Kidney (tissue), 14 donors: ENCODE measurements around the gene FAM83B. TPM values are rescaled to one million over a fixed set of nuclear protein-coding genes. Genes with fewer than 3 reads are reported as not detected.

Experiments used
- DNase-seq, 5 donors: peaks; one replicate each; pipeline ENCODE4 v3.0.0-alpha.2; 2013 to 2020
- FAIRE-seq: peaks from 2 replicates; lab custom pipeline; 2012; peaks lifted over from hg19 to GRCh38; lab: Jason Lieb, UNC
- H3K27ac ChIP-seq, 2 donors: one replicate each; pipeline ENCODE4 v1.7.0; 2013; ENCODE audit warnings: low read depth in 2 of 2, low read length in 2 of 2, inconsistent platforms in 1 of 2
- H3K27me3 ChIP-seq: one replicate; pipeline ENCODE4 v1.7.1; 2013; ENCODE audit warnings: low read length, inconsistent platforms; ENCODE audit not compliant: control insufficient read depth, insufficient read depth
- H3K36me3 ChIP-seq, 3 donors: one replicate each; pipeline versions ENCODE4 v1.7.0 to v1.7.1; 2013; ENCODE audit warnings: low read length in 3 of 3, control low read depth in 1 of 3, inconsistent platforms in 1 of 3; ENCODE audit not compliant: insufficient read depth in 3 of 3, control insufficient read depth in 2 of 3
- H3K4me1 ChIP-seq, 3 donors: one replicate each; pipeline versions ENCODE4 v1.7.0 to v1.7.1; 2013; ENCODE audit warnings: low read length in 3 of 3, inconsistent platforms in 1 of 3, low read depth in 1 of 3; ENCODE audit not compliant: control insufficient read depth in 2 of 3, insufficient read depth in 2 of 3
- H3K4me3 ChIP-seq, 3 donors: one replicate each; pipeline versions ENCODE4 v1.7.0 to v1.8.1; 2013; ENCODE audit warnings: low read length in 3 of 3, control low read depth in 1 of 3, inconsistent platforms in 1 of 3
- H3K9ac ChIP-seq, 3 donors: one replicate each; pipeline versions ENCODE4 v1.7.0 to v1.7.1; 2013; ENCODE audit warnings: low read length in 3 of 3, control low read depth in 1 of 3, inconsistent platforms in 1 of 3
- H3K9me3 ChIP-seq, 3 donors: one replicate each; pipeline versions ENCODE4 v1.7.0 to v1.7.1; 2013; ENCODE audit warnings: low read length in 3 of 3, control low read depth in 1 of 3, inconsistent platforms in 1 of 3; ENCODE audit not compliant: control insufficient read depth in 2 of 3, insufficient read depth in 1 of 3
- intact Hi-C: fragments of 100-400 bp; cut with DNase I; formaldehyde crosslinking; loops from one replicate; pipeline ENCODE4 v1.11.1; 2022
- polyA plus RNA-seq: library from polyadenylated mRNA; stranded (reverse); fragments of 350-450 nt; fragmentation: Illumina TruSeq; extraction: RNeasy Lipid Tissue Mini Kit (QIAGEN cat#74804); gene quantifications from one replicate; pipeline ENCODE4 v1.2.3, GENCODE V29; 2014; ENCODE audit warnings: low read depth, low replicate concordance; ENCODE audit not compliant: insufficient read depth
- total RNA-seq: library from RNA; stranded (reverse); fragmentation: NEBNext Ultra II Directional; extraction: Animal tissue kit (Norgen Biotek cat#: 25700); gene quantifications from one replicate; pipeline ENCODE4 v1.2.1, GENCODE V29; 2021
- TF ChIP-seq, protein P1 (sequence below): IDR thresholded peaks from 3 replicates; pipeline ENCODE4 v1.5.1; 2012; ENCODE audit warnings: mild to moderate bottlenecking, moderate library complexity, borderline replicate concordance; ENCODE audit not compliant: insufficient read depth; ENCODE audit errors: extremely low read depth
- donor health status: control.
- donor health status: control.
- donor health status: control.
- donor health status: control.
- donor health status: control.
- donor health status: DM: yes; HTN: yes; CAD: no.
- donor health status: Normal renal cell carcinoma (clear cell type).

Gene FAM83B
- total and polyA plus RNA-seq, 2 donors from 2014 or later = 0.77 to 12.7 TPM

DNA sequence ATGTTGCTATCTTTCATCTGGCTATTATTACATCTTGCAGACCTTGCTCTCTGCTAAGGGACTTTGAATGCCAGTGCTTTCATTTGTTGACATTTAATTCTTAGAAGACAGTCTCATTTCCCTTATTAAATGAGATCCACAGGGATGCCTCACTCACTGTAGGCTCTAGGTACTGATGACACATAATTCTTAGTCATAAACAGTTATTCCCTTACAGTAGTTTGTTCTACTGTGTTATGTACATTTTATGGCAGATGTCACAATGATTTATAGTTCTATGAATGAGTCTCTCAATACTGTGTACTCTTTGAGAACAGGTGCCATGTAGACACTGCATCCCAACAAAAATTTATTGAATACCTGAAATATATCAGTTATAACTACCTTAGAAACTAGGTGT is 70.3 kb downstream of the FAM83B start:
- intact Hi-C loops = no loop called here
- Histone ChIP-seq H3K9ac (no peak overlapping the region), H3K36me3 (no peaks in the 10 kb centered on the region), H3K4me3 (no peak overlapping the region), H3K27me3 (no peaks in the 10 kb centered on the region), H3K9me3 (no peaks in the 10 kb centered on the region), H3K4me1 (no peaks in the 10 kb centered on the region), H3K27ac (no peak overlapping the region)
- TF ChIP-seq, protein P1, sequence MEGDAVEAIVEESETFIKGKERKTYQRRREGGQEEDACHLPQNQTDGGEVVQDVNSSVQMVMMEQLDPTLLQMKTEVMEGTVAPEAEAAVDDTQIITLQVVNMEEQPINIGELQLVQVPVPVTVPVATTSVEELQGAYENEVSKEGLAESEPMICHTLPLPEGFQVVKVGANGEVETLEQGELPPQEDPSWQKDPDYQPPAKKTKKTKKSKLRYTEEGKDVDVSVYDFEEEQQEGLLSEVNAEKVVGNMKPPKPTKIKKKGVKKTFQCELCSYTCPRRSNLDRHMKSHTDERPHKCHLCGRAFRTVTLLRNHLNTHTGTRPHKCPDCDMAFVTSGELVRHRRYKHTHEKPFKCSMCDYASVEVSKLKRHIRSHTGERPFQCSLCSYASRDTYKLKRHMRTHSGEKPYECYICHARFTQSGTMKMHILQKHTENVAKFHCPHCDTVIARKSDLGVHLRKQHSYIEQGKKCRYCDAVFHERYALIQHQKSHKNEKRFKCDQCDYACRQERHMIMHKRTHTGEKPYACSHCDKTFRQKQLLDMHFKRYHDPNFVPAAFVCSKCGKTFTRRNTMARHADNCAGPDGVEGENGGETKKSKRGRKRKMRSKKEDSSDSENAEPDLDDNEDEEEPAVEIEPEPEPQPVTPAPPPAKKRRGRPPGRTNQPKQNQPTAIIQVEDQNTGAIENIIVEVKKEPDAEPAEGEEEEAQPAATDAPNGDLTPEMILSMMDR = no peak
- DNase-seq = no peak
- no peak for FAIRE-seq

DNA sequence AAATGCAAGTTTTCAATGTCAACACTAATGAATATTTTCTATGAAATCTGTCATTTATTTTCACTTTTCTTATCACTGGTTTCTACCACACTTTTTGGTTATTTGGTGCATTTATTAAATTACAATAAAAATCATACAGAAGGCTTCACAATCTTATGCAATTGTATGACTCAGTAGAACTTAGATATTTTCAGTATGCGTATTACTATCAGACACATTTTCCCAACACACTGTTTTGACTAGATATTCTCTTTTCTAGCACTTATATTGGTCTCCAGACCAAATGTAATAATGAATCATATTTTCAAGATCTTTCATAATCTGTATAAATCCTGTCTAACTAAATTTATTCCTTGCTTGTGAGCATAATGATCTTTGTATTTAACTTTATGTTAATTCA is 74.1 kb downstream of the FAM83B start:
- Histone ChIP-seq H3K27ac (no peak overlapping the region), H3K9ac (no peak overlapping the region), H3K4me1 (no peaks in the 10 kb centered on the region), H3K36me3 (no peaks in the 10 kb centered on the region), H3K9me3 (no peaks in the 10 kb centered on the region), H3K4me3 (no peak overlapping the region), H3K27me3 (no peaks in the 10 kb centered on the region)
- FAIRE-seq (no peak), DNase-seq (no peak)
- intact Hi-C loops = no loop called here
- TF ChIP-seq, protein P1 = no peak

DNA sequence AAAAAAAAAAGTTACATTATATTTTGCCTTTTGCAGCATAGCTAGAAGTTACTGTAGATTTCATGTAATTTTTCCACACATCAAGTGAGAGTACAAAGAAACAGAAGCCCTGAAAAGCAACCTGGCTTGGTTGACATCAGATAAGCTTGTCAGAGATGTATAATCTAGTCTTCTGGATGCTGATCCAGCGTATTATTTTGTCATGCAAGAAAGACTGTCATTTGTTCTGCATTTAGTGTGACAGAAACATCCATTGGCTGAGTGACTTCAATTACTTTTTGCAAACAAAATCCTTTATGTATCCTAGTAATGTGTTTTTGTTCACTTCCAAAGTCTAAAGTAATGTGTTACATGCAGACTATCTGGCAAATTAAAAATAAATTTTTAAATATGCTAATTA is 75.3 kb downstream of the FAM83B start:
- Histone ChIP-seq H3K27ac (no peak overlapping the region), H3K4me3 (no peak overlapping the region), H3K9me3 (no peaks in the 10 kb centered on the region), H3K4me1 (no peaks in the 10 kb centered on the region), H3K36me3 (no peaks in the 10 kb centered on the region), H3K27me3 (no peaks in the 10 kb centered on the region), H3K9ac (no peak overlapping the region)
- DNase-seq = no peak
- intact Hi-C loops = no loop called here
- TF ChIP-seq, protein P1 = no peak
- FAIRE-seq = no peak
